GM21381 (cell line): ENCODE data around the gene TGFBI.

Source experiments
- ATAC-seq: cut with Tn5 transposase; IDR thresholded peaks from one replicate; pipeline ENCODE4 v1.9.1; 2021; ENCODE audit warnings: mild to moderate bottlenecking, moderate library complexity; ENCODE audit not compliant: unreplicated experiment

TGFBI gene

DNA sequence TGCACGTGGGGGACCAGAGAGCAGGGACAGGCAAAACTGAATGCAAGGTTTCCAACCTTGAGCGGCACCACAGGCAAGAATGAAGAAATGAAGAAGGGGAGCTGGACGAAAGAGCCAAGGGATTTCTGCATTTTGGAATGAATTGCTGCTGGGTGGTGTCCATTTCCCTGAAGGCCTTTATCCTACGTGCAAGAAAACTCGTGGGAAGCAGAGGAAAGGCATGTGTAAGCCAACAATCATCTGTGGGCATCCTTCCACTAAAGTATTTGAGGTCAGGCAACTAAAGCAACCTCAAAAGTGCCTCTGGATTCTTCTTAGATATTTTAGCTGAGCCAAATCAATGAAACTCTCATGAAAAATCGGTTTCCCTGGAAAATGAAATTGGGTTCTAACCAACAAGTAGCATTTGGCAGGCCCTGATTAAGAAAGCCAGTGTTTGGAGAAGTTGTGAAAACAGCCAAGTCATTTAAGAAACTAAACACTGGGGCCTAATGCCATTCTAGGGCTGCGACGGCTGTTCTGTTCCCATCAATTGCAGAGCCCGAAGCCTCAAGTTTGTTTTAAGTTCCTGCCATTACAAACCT, 4.7 kb upstream of the TGFBI start:
- ATAC-seq = no peak

DNA sequence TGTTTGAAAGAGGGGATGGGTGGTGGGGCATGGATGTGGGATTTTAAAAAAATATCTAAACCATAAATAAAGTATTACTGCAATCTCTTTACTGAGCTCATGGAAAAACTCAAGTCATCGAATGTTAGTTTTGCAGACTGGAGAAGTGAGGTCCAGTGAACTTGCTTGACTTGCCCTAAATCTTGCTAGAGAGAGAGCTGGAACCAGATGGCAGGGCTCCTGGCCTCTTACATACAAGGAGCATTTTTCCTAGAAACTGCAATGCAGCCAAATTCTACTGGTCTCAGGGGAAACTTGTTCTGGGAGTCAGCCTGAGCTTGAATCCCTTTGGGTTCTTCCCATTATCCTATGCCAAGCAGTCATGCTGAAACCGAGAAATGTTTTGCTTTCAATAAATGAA, 2.9 kb upstream of the TGFBI start:
- no peak for ATAC-seq

DNA sequence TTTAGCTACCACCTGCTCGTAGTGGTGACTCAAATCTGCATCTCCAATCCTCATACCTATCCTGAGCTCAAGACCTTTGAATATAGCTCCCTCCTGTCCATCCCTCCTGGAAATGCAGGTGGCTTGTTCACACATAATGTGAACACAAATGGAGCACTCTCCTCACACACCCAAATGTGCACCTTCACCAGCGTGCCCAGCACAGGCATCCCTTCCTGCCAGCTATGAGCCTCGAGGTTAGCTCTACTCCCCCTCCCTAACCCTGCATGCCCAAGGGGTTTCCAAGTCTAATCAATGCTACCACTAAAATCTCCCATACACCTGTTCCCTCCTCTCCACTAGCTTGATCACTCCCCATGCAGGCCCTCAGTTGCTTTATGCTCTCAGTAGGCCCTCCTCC, 2.2 kb upstream of the TGFBI start:
- ATAC-seq = no peak

DNA sequence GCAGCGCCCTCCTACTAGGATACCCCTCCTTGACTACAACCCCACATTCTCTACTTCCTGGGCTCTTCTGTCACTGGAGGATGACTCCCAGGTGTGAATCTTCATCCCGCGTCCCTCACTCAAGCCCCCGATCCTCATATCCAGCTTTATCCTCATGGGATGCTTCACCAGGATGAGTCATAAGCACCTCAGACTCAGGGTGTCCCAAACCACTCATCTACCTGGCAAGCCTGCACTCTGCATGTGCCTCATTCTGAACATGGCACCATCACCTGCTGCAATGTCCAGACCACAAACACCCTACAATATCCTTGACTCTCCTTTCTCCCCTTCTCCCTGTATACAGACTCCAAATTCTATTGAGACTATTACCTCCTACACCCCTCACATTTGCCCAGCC, 1.5 kb upstream of the TGFBI start:
- ATAC-seq = no peak

DNA sequence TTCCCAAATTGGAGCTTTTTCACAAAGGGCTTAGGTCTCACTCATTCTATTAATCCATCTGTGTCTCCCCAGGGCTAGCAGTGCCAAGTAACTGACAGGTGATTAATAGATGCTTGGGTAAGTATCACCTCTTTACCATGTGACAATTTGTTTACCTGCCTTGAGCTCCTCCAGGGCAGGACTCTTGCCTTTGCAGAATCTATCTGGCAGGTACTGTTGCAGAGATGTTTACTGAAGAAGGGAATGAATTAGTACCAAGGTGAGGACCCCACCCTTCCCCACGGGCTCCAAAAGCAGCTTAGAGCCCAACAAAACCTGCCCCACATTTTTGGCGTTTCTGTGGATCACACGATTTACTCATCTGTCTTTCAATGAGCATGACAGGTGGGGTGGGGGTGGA, 698 bp upstream of the TGFBI start:
- no peak for ATAC-seq

DNA sequence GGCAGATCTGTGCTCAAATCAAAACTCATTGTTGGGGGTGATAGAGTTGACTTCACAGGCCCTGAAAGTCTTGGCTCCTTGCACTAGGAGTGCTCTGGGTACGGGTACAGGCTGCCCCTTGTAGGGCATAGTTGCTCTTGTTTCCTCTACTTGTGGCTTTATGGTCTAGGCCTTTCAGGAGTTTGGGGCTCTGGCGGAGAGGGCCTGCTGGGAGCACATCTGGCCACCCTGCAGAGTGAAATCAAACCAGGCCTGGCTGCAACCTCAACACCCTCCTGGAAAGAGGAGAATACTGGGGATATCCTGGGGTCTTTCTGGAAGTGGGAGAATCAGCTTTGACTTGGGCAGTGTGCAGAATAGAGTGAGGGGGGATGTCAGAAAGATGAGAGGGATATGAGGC, 1.5 kb downstream of the TGFBI start:
- ATAC-seq = no peak

DNA sequence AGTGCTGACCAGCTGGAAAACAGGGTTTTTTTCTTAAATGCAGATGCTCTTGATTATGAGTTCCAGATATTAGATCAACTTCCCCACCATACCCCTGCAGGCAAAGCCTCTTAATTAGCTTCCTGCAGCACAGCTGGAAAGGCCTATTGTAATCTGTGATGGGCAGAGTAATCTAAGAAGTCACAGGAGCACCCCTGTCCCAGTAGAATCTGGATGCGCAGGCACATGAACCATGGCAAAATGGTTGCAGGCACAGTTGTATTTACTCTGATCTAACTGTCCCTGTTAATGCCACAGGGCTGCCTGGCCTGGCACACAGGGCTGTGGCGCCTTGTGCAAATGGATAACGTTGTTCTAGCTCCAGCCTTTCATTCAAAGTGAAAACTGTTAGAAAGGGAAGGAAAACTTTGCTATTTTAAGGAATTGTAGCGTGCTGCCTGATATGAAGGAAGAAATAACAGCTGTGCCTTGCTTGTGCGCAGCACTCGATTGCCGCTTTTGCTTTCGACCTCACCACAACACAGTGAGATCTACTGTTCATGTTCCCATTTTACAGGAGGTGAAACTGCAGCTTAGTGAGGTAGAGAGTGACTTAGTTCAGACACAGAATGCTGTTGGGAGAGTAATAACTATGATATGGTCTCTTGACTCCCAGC, 2.3 kb downstream of the TGFBI start:
- ATAC-seq = peak; percentile 56

DNA sequence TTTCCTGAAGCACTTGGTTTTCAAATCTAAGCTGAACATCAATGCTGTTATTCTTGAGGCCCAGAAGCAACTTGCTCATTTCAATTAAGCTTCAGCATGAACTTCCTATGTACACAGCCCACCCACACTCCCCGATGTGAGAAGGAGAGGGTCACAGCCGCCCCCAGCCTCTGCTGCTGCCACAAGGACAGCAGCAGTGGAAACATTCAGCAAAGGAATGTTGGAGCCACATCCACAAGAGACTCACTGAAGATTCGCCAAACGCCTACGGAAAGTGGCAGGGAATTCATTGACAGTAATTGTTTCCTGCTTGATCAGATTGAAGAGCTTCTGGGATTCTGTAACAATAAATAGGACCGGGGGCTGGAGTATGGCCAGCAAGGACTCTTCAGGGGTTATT, 2.9 kb downstream of the TGFBI start:
- ATAC-seq = peak; percentile 11

DNA sequence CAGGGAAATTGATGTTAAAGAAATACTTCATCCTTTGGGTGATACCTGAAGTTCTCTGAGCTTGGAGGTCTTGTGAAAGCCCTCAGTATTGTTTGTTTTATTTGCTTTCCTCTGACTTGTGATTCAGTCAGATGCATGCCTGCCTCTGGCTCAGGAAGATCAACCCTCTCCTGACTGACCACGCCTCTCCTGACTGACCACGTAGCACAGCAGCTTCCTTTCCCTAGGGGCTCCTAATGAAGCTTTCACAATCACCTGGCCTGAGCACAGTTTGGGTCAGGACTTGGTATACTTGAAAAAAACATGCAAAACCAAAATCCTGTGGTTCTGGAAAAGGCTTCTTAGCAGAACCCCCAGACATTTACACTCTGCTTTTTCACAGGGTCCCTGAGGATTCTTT, 3.8 kb downstream of the TGFBI start:
- ATAC-seq = no peak

DNA sequence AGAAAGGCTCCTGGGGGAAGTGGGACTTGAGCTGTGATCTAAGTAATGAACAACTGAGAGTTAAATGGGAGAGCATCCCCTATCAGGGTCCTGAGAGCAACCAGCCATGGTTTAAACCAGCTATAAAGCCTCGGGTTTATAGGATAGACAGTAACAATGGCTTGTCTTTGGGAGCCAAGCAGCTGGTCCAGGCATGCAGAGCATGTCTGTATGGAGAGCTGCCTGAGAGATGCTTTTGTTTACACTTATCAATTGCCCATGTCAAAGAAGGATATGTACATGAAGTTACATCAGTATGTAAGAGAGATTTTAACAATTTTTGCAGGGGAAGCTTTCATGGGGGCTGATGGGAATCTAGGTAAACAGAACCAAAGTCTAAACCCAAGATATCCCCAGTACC, 4.4 kb downstream of the TGFBI start:
- ATAC-seq = no peak

DNA sequence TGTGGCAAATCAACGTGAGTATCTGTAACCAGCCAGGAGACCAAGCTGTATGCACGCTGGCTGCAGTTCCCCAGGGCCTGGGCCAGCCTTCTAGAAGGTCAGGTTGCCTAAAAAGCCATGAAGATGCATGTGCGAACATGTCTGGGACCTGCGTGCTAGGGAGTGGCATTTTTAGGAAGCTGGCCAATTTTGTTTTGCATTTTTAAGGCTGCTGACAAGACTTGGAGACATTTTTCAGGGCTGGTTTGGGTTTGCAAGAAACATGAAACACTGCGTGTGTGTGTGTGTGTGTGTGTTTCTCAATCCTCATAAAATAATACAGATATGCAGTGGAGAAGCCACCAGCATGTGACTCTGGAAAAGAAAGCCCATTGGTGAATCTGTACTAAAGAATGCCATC, 5.1 kb downstream of the TGFBI start:
- ATAC-seq = no peak

DNA sequence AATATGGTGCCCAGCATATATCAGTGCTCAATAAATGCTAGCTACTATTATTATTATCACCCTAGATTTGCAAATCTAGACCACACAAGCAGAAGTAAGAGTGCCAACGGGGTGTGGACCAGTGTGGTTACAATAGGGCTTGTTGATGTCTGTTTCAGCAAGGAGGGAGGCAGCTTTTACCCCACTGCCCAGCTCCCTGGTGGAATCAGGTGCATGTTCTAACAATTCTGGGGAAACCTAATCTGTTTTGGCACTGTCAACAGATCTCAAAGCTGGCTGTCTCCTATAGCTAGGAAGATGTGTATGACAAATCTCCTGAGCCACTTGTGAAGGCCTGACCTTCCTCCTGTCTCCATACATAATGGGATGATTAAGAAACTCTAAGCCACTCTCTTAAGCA, 5.7 kb downstream of the TGFBI start:
- no peak for ATAC-seq

DNA sequence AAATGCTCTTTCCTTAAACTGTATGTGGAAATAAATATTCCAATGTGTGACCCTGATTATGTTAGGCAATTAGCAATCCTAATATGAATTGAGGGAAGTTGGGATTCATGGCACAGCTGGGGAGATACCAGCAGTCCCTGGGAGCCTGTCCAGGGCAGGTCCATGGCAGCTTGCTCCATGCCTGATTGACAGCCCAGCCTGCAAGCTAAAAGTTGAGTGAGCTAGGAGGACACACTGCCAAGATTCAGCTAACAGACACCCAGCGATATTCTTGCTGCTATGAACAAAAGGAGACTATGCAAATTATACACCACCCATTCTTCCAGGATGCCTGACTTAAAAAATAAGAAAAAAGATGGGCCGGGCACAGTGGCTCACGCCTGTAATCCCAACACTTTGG, 6.2 kb downstream of the TGFBI start:
- ATAC-seq = no peak

DNA sequence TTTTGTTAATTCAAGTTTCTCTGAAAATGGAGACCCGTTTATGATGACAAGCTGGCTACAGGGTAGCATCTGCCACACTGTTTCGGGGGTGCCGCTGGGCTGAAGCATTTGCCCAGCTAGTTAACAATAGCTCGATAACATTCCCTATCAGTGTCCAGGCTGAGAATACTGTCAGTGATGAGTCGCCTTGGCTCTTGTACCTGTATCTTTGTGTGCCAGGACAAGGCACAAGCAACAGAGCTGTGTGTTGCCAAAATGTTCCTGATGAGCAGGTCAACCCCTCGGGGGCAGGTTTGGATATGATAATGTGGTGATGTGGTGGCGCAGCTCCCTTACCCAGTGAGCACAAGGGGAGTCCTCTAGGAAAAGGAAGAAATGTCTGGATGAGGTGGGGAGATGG, 7.0 kb downstream of the TGFBI start:
- no peak for ATAC-seq

DNA sequence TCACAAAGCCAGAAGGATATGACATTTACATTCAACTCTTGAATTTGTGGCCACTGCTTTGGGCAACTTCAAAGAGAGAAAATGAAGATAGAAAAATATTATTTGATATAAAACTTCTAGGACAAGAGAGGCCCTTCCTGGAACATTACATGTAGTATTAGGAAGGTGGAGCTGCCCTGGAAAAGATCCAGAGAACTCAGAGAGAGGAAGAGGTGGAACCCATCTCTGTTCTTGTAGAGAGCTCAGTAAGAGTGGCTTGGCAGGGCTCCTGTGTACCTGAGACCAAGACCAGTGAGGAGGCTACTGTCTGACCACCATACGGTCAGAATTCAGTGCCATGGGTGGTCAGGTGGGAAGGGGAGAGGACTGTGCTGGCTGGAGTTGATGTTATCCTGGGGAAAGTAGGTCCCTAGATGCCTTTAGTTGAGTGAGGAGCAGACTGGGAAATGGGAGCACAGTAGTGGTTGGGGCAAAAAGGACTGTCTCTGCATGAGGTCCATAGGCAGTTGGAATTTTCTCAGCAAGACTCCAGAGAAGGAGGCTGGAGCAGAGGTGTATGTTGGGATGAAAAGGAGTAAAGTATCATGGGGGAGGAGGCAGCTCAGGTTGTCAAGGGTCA, 7.6 kb downstream of the TGFBI start:
- ATAC-seq = no peak

DNA sequence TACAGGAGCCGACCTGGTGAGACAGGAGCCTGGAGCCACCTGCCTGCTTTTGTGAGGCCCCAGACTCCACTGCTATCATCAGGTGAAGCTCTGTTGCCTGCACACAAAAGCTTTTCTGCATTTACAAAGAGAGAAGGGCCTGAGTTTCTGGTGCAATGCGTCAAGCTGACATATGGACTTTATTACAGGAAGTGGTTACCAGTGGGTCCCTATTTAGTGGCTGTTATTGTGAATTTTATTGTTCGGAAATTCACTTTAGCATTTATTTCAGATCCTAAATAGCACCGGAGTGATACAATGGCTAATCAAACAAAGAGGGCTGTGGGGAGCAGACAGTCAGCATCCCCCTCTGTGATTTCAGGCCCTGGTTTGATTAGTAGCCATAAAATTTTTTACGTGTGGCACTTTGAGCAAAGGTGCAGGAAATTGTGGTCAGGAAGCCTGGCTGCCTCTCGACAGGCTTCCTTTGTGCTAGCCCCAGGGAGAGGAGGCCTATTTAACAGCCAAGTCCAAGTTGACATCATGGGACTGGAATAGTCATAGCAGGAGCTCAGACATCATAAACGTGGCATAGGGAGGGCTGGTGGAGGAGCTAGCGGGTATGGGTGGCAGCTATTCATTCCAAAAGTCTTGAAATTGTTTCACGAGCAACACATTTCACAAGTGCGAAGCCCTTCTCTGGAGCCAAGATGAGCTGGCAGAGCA, 8.4 kb downstream of the TGFBI start:
- ATAC-seq = peak; percentile 62

DNA sequence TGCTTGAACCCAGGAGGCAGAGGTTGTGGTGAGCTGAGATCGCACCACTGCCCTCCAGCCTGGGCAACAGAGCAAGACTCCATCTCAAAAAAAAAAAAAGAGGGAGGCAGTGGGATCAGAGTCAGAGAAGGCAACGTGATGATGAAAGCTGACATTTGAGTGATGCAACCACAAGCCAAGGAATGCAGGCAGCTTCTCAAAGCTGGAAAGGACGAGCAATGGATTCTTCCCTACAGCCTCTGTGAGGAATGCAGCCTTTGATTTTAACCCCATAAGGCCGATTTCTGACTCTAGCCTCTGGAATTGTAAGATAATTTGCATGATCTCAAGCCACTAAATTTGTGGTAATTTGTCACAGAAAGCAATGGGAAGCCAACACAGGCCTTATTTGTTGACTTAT, 9.8 kb downstream of the TGFBI start:
- ATAC-seq = no peak

DNA sequence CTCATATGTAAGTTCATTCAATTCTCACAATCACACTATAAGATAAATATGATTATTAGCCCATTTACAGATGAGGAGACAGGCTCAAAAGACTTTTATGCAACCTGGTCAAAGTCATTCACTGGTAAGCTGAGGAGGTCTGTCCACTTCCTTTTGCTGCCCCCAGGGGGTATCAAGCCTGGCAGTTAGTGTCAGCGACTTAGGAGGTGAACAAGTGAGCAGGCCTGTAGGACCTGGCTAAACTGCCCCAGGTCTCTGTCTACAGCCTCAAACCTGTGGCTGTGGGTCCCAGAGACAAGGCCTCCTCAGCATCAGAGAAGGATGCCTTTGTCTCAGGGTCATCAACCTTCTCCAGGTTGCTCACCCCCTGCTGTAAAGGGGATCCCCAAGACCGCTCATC, 10.4 kb downstream of the TGFBI start:
- no peak for ATAC-seq

DNA sequence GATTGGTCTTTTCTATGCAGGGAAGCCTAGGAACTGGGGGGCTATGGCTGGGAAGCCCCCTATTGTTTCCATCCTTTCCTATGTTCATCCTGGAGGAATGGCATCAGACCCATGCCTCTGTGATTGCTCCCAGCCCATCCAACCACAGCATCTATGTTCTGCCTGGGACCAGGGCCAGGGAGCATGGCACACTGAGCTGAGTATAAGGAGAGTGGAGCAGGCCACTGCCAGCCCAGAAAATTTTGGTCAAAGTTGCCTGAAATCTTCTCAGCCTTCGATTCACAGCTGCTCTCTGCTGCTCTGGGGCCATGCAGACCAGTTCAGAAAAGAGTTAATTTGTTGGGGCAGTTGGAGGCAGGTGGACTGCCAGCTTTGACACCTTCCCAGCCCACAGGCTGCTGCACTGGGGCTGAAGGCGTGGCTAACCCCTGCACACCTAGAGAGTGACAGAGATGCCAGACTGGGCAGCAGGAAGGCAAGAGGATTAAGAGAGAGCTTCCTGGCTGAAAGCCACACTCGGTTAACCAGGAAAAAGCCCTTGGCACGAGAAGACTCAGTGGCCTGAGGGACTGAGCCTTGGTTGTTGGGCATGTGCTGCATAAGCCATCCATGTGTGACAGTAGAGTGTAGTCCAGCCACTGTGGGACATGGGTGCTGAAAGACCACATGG, 12.1 kb downstream of the TGFBI start:
- ATAC-seq = no peak

DNA sequence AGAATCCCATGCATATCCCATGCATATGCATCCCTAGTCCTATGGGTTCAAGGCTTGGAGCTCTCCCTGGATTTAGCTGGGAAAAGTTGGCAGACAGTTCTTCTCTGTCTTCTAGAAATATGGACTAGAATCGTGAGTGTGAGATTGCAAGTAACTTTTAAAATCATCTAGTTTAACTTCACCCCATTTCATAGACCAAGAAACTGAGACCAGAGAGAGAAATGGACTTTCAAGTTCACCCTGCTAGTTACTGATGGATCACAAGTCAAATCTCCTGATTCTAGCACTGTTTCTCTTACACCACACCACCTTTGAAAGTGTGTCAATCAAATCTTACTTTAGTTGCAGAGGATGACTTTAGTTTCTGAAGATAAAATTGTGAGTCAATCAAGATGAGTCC, 13.4 kb downstream of the TGFBI start:
- ATAC-seq = no peak

DNA sequence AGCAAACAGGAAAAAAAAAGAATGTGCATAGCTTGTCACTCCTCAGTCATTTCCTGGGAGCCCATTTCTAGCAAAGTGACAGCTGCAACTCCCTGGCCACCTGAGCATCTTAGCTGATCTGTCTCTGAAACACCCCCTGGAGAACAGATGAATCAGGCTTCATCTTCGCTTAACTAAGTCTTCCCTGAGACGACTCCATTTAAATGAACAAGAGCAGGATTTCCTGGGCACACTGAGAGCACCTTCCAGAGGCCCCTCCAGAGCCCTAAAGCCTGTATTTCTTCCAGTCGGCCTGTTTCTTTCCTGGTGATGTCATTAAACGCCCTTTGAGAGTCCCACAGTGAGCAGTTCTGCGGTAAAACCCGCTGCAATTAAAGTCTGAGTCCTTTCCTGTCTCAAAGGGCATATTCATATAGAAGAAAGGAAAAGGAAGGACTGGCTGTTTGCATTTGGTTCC, 13.9 kb downstream of the TGFBI start:
- ATAC-seq = no peak

DNA sequence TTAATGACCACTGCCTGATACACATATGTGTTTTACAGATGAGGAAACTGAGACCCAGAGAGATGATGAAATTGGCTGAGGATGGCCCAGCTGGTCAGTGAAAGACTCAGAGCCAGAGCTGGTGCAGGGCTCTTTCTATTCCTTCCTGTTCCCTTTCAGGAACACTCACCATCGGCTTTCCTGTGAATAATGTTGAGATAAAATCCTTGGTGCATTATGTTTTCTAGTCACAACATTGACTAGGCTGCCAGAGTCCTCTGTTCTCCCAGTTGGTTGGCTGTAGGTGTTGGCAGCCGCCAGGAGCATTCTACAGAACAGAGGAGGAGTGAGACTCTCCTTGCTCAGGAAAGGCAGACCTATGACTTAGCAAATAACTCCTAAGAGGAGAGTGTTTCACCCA, 14.8 kb downstream of the TGFBI start:
- ATAC-seq = no peak
